Measurements from ENCODE around the gene PPIE.
A peak's percentile ranks its signal among the peaks of the same experiment; 100 is the strongest.

Gene PPIE

DNA sequence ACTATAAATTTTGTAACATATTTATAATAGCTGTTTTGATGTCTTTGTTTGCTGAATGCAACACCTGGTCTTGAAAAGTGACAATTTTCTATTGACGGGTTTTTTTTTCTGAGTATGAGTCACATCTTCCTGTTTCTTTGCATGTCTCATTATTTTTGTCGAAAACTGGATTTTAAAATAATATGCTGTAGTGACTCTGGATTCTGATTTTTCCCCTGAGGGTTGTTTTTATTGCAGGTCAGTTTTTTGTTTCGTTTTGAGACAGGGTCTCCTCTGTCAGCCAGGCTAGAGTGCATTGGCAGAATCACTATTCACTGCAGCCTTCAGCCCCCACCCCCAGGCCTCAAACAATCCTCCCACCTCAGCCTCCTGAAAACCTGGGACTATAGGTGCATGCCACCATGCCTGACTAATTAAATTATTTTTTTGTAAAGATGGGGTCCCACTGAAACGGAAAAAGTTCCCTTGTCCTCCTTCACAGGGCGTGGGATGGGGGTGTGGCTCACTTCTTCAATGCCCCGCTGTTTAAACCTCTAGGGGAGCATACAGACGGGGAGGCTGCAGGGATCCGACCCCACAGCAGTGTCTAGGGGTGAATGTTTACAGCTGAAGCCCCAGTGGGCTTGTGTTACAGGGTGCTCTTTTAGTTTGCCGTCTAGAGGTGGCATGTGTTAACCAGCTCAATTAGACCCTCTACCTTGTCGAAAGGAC lies 11.3 kb upstream of the PPIE start:
- Histone ChIP-seq H3K79me2 (ENCODE audit: low read length) (no peaks in the 10 kb centered on the region), H3K9me3 (replicated peaks; ENCODE audit: insufficient read depth, low read length) (no peaks in the 10 kb centered on the region), H3F3A (ENCODE audit: insufficient read depth, low read length) (no peaks in the 10 kb centered on the region), H2AFZ (ENCODE audit: low read length) (peak overlapping the region; percentile 50; the same call in 1 of the 2 replicates), H3K36me3 (replicated peaks; ENCODE audit: insufficient read depth, low read length) (no peaks in the 10 kb centered on the region), H4K20me1 (ENCODE audit: insufficient read depth, low read length) (no peaks in the 10 kb centered on the region), H3K27me3 (replicated peaks; ENCODE audit: insufficient read depth, low read length) (no peaks in the 10 kb centered on the region), H3K27ac (ENCODE audit: low read length) (peak overlapping the region; percentile 14; the same call in 1 of the 2 replicates), H3K4me1 (ENCODE audit: low read length) (peaks cover 12% of the 10 kb centered on the region), H3K4me2 (ENCODE audit: low read depth, low read length) (peak overlapping the region; percentile 49), H3K9ac (ENCODE audit: low read length) (peak overlapping the region; percentile 19; the same call in 1 of the 2 replicates), H3K9me2 (replicated peaks; ENCODE audit: insufficient read depth, low read length) (no peaks in the 10 kb centered on the region), H3K4me3 (ENCODE audit: low read length) (0 out of 2 replicates have a peak overlapping the region, but pooled peaks have one; percentile 13)
- DNase-seq = peak; percentile 38
- no peak for TF ChIP-seq EZH2 (optimal IDR thresholded peaks at IDR 0.05; ENCODE audit: low read depth, low read length)
- TF ChIP-seq CTCF (IDR thresholded peaks at IDR 0.05; ENCODE audit: low read length) = no peak

- Histone ChIP-seq H2AFZ (ENCODE audit: low read length) (0 out of 2 replicates have a peak overlapping the region, but pooled peaks have one; percentile 50), H3K9me3 (replicated peaks; ENCODE audit: insufficient read depth, low read length) (no peaks in the 10 kb centered on the region), H3K27ac (ENCODE audit: low read length) (no peak overlapping the region), H3F3A (ENCODE audit: insufficient read depth, low read length) (no peaks in the 10 kb centered on the region), H3K4me1 (ENCODE audit: low read length) (peaks cover 12% of the 10 kb centered on the region), H3K4me2 (ENCODE audit: low read depth, low read length) (peak overlapping the region; percentile 49; the same call in 1 of the 2 replicates), H3K9ac (ENCODE audit: low read length) (no peak overlapping the region), H4K20me1 (ENCODE audit: insufficient read depth, low read length) (no peaks in the 10 kb centered on the region), H3K4me3 (ENCODE audit: low read length) (0 out of 2 replicates have a peak overlapping the region, but pooled peaks have one; percentile 8), H3K27me3 (replicated peaks; ENCODE audit: insufficient read depth, low read length) (no peaks in the 10 kb centered on the region), H3K36me3 (replicated peaks; ENCODE audit: insufficient read depth, low read length) (no peaks in the 10 kb centered on the region), H3K9me2 (replicated peaks; ENCODE audit: insufficient read depth, low read length) (no peaks in the 10 kb centered on the region), H3K79me2 (ENCODE audit: low read length) (no peaks in the 10 kb centered on the region)
- no peak for TF ChIP-seq EZH2 (optimal IDR thresholded peaks at IDR 0.05; ENCODE audit: low read depth, low read length)
- no peak for TF ChIP-seq CTCF (IDR thresholded peaks at IDR 0.05; ENCODE audit: low read length)
- TF ChIP-seq EZH2phosphoT487 (IDR thresholded peaks at IDR 0.05; ENCODE audit: low read length) = no peak
- no peak for DNase-seq
These were observed 10.8 kb upstream of the PPIE start for GRCh38 chr1:39727932-39728317.

- Histone ChIP-seq H3K27me3 (replicated peaks; ENCODE audit: insufficient read depth, low read length) (no peaks in the 10 kb centered on the region), H3K36me3 (replicated peaks; ENCODE audit: insufficient read depth, low read length) (no peaks in the 10 kb centered on the region), H2AFZ (ENCODE audit: low read length) (no peak overlapping the region), H3F3A (ENCODE audit: insufficient read depth, low read length) (no peaks in the 10 kb centered on the region), H3K27ac (ENCODE audit: low read length) (no peak overlapping the region), H3K79me2 (ENCODE audit: low read length) (no peaks in the 10 kb centered on the region), H3K4me1 (ENCODE audit: low read length) (peaks cover 12% of the 10 kb centered on the region), H3K4me3 (ENCODE audit: low read length) (no peak overlapping the region), H3K9me3 (replicated peaks; ENCODE audit: insufficient read depth, low read length) (no peaks in the 10 kb centered on the region), H3K9ac (ENCODE audit: low read length) (no peak overlapping the region), H3K4me2 (ENCODE audit: low read depth, low read length) (no peak overlapping the region), H4K20me1 (ENCODE audit: insufficient read depth, low read length) (no peaks in the 10 kb centered on the region), H3K9me2 (replicated peaks; ENCODE audit: insufficient read depth, low read length) (no peaks in the 10 kb centered on the region)
- TF ChIP-seq EZH2 (optimal IDR thresholded peaks at IDR 0.05; ENCODE audit: low read depth, low read length) (no peak), CTCF (IDR thresholded peaks at IDR 0.05; ENCODE audit: low read length) (no peak), EZH2phosphoT487 (IDR thresholded peaks at IDR 0.05; ENCODE audit: low read length) (no peak)
- no peak for DNase-seq
These were observed 9.7 kb upstream of the PPIE start for GRCh38 chr1:39729030-39729429.

All from MM.1S (cell line).